Breast epithelium (tissue), 3 donors: ENCODE data around the gene MAGEB2.

Experiments used
- CTCF ChIP-seq, 3 donors: fragments of 450-650 bp; IDR thresholded peaks; one replicate each; pipeline ENCODE4 v1.5.1; 2016 to 2017; ENCODE audit warnings: antibody characterized with exemption in 3 of 3, mild to moderate bottlenecking in 3 of 3, moderate library complexity in 3 of 3
- POLR2A ChIP-seq: fragments of 450-650 bp; IDR thresholded peaks from one replicate; pipeline ENCODE4 v1.6.1; 2016; ENCODE audit warnings: antibody characterized with exemption, mild to moderate bottlenecking, moderate library complexity

GRCh38 chrX:30196322-30196721, 19.0 kb upstream of the MAGEB2 start:
- TF ChIP-seq CTCF (IDR thresholded peaks at IDR 0.05) (no peak), POLR2A (no peak)
